HG03558 (cell line): Measurements from ENCODE around the gene MLXIP.
A peak's percentile ranks its signal among the peaks of the same experiment; 100 is the strongest.
"Not testable (repeated sequence)": the region's sequence is repeated elsewhere in the genome, so short reads cannot be mapped to it uniquely, and the experiment has no call there.

Experiments used
- ATAC-seq: cut with Tn5 transposase; IDR thresholded peaks from one replicate; pipeline ENCODE4 v1.9.1; 2021; ENCODE audit warnings: moderate number of reproducible peaks; ENCODE audit not compliant: unreplicated experiment; ENCODE audit errors: extremely low read depth

The MLXIP gene, protein sequence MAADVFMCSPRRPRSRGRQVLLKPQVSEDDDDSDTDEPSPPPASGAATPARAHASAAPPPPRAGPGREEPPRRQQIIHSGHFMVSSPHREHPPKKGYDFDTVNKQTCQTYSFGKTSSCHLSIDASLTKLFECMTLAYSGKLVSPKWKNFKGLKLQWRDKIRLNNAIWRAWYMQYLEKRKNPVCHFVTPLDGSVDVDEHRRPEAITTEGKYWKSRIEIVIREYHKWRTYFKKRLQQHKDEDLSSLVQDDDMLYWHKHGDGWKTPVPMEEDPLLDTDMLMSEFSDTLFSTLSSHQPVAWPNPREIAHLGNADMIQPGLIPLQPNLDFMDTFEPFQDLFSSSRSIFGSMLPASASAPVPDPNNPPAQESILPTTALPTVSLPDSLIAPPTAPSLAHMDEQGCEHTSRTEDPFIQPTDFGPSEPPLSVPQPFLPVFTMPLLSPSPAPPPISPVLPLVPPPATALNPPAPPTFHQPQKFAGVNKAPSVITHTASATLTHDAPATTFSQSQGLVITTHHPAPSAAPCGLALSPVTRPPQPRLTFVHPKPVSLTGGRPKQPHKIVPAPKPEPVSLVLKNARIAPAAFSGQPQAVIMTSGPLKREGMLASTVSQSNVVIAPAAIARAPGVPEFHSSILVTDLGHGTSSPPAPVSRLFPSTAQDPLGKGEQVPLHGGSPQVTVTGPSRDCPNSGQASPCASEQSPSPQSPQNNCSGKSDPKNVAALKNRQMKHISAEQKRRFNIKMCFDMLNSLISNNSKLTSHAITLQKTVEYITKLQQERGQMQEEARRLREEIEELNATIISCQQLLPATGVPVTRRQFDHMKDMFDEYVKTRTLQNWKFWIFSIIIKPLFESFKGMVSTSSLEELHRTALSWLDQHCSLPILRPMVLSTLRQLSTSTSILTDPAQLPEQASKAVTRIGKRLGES

GRCh38 chr12:122078141-122079032, at the start of gene MLXIP:
TSS of gene MLXIP (plus strand) at chr12:122078756. CDS start at chr12:122078854, 98 bp downstream.
- ATAC-seq, result peak; percentile 37

- ATAC-seq, result no peak
Observed at GRCh38 chr12:122028905-122029560, 49.5 kb upstream of the MLXIP start.

GRCh38 chr12:122029620-122030423, 48.7 kb upstream of the MLXIP start:
- no peak for ATAC-seq

DNA sequence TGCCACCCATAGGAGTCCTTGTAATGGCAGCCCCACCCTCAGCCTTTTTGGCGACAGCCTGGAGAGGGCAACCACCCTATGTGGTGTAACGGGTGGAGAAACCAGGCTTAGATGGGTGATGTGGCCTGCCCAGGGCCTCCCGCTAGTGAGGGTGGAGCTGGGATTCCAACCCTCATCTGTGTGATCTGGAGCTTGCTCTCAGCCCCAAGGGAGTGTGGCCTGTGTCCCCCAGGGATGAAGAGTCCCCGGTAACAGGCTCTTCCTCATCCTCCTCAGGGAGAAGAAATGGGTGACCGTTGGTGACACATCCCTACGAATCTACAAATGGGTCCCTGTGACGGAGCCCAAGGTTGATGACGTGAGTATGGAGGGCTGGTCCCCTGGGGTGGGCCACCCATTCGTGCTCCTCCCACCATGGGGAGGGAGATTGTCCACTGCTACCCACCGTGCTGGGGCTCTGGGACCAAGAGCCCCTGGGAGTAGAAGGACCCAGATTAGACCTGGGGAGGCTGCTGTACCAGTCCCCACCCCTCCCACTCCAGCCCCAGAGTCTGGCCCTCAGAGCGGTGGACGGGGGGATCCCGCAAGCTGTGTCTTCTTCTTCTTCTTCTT, 48.0 kb upstream of the MLXIP start:
- ATAC-seq, result no peak

- ATAC-seq, result no peak
Observed at GRCh38 chr12:122031342-122032216, 47.0 kb upstream of the MLXIP start.

GRCh38 chr12:122032580-122032979, 46.0 kb upstream of the MLXIP start:
- no peak for ATAC-seq

GRCh38 chr12:122035292-122035691, 43.3 kb upstream of the MLXIP start:
- ATAC-seq, result no peak

DNA sequence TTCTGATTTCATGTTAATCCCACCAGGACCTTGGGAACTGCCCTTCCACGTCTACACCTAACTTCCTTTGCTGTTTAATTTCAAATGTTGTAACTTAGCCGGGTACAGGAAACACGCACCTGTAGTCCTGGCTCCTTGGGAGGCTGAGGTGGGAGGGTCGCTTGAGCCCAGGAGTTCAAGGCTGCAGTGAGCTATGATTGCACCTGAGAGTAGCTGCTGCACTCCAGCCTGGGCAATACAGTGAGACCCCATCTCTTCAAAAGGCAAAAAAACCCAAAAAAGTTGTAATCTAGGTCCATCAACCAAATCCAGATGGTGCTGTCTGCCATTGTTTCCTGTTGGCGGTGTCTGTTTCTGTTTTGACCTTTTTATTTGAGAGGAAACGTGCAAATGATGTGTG, 42.4 kb upstream of the MLXIP start:
- no peak for ATAC-seq

DNA sequence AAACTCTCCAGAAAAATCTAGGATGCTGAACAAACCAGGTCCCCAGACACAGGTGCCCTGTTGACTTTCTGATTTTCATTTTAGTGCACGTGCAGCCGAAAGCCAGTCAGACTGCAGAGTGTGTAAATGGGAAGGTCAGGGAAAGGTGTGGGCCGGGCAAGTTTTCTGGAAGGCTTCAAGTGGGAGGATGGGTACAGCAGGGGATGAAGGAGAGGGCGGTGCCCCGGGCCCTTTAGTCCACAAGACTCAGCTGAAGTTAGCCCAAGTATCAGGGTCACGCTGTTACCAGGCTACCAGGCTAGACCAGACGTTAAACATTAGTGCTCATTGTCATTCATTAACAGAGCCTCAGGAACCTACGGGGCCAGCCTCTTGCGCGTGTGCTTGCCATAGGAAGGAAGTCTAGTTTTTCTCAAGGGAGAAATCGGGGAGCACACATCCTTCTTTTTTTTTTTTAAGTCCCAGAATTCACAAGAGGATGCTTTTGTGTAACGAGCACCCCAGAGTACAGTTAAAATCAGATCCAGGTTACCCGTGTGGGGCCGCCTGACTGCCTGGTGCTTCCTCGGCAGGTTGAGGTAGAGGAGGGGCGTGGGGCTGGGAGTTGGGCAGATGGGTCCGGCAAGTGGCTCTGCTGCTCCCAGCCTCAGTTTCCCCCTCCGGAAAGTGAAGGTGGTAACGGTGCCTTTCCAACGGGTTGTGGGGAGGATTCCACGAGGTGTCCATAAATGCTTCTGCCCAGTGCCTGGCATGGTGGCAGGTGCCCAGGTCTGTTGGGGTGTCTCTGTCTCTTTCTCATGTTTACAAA, 37.8 kb upstream of the MLXIP start:
- no peak for ATAC-seq

DNA sequence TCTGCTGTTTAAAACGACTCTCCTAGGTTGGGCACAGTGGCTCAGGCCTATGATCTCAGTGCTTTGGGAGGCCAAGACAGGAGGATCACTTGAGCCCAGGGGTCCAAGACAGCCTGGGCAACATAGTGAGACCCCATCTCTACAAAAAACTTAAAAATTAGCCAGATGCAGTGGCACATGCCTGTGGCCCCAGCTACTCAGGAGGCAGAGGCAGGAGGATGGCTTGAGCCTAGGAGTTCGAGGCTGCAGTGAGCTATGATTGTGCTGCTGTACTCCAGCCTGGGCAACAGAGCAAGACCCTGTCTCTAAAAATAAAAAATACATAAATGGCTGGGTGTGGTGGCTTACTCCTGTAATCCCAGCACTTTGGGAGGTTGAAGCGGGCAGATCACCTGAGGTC, 37.1 kb upstream of the MLXIP start:
- not testable (repeated sequence) for ATAC-seq

DNA sequence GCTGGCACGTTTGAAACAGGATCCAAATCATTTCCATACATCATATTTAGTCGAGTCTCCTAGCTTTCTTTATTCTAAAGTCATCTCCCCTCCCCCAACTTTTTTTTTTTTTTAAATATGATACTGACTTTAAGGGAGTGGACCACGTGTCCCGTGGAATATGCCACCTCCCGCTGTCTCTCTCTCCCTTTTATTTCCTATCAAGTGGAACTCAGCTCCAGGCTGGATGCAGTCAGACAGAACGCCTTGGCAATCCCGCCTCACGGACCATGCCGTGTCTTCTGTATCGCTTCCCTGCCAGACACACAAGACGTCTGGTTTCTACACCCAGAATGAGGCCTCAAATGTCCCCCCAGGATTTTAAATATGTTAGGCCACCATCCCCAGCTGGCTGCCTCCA, 35.6 kb upstream of the MLXIP start:
- ATAC-seq, result no peak

DNA sequence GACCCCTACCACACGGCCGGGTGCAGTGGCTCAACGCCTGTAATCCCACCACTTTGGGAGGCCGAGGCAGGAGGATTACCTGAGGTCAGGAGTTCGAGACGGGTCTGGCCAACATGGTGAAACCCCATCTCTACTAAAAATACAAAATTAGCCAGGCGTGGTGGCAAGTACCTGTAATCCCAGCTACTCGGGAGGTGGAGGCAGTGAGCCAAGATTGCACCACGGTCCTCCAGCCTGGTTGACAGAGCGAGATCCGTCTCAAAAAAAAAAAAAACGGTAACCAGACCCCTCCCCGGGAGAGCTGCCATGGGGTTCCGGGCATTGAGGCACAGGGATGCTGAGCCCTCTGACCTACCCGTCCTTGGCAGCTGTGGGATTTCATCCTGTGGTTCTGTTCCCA, 35.1 kb upstream of the MLXIP start:
- ATAC-seq, result no peak

- no peak for ATAC-seq
Observed at GRCh38 chr12:122045262-122045661, 33.3 kb upstream of the MLXIP start.

DNA sequence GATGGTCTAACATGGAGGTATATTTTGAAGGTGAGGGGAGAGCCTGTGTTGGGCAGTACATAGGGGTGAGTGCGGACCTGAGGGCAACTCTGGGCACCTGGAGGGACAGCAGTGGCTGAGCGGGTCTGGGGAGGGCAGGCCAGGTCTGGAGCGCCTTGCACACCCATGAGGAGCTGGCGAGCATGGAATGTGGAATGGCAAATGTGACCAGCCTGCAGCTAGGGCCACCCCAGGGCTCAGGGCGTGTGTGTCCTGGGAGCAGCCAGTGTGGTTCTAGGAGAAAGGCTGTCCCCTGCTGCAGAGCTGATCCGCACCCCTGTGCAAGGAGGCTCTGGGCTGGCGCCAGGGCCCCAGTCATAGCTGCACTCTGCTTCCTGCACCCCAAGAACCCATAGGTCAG, 32.4 kb upstream of the MLXIP start:
- ATAC-seq, result no peak

DNA sequence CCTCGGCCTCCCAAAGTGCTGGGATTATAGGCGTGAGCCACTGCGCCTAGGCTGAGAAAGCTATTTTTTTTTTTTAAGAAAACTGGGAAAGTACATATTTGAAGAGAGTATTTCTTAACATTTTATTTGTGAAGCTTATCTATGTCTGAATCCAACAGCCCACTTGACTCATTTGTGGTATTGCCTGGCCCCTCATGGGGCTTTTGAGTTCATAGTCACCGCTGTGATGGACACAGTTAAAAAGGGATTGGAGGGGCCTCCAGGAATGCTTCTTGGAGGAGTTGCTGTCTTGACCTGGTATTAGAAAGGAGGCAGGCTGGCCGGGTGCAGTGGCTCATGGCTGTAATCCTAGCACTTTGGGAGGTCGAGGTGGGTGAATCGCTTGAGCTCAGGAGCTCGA, 30.4 kb upstream of the MLXIP start:
- ATAC-seq, result no peak

GRCh38 chr12:122049827-122050226, 28.7 kb upstream of the MLXIP start:
- ATAC-seq, result no peak

GRCh38 chr12:122050706-122051105, 27.9 kb upstream of the MLXIP start:
- ATAC-seq, result no peak
